NB4 (cell line): ENCODE measurements around the gene TM9SF3.

ENCODE experiments used
- DNase-seq: peaks from one replicate; pipeline ENCODE4 v3.0.0; 2010; ENCODE audit warnings: low read depth
- H3K4me3 ChIP-seq: one replicate; pipeline ENCODE4 v1.5.1; 2011; ENCODE audit warnings: mild to moderate bottlenecking, low read depth, low read length, moderate library complexity
- CTCF ChIP-seq: IDR thresholded peaks from one replicate; pipeline ENCODE4 v1.5.1; 2012; ENCODE audit warnings: low read depth, low read length
- MAX ChIP-seq: IDR thresholded peaks from 2 replicates; pipeline ENCODE4 v1.6.1; 2011; ENCODE audit warnings: low read depth, low read length
- MYC ChIP-seq: IDR thresholded peaks from 2 replicates; pipeline ENCODE4 v1.6.1; 2011; ENCODE audit warnings: low read depth, low read length
- POLR2A ChIP-seq: IDR thresholded peaks from 2 replicates; pipeline ENCODE4 v1.6.1; 2011; ENCODE audit warnings: mild to moderate bottlenecking; ENCODE audit not compliant: insufficient read length; ENCODE audit errors: extremely low read depth

TM9SF3 gene

GRCh38 chr10:96608805-96609204 lies 22.0 kb upstream of the TM9SF3 start:
- H3K4me3 ChIP-seq: no peak overlapping the region
- TF ChIP-seq MAX (no peak), CTCF (no peak), POLR2A (no peak), MYC (no peak)
- no peak for DNase-seq

- TF ChIP-seq CTCF (no peak), POLR2A (no peak), MAX (no peak), MYC (no peak)
- no peak overlapping the region for H3K4me3 ChIP-seq
- DNase-seq: no peak
Measured at GRCh38 chr10:96608262-96608661, 21.4 kb upstream of the TM9SF3 start.

GRCh38 chr10:96606946-96607345 lies 20.1 kb upstream of the TM9SF3 start:
- TF ChIP-seq POLR2A: no peak
- no peak for TF ChIP-seq MAX
- no peak for TF ChIP-seq MYC
- TF ChIP-seq CTCF: no peak
- no peak overlapping the region for H3K4me3 ChIP-seq
- no peak for DNase-seq

- no peak overlapping the region for H3K4me3 ChIP-seq
- no peak for DNase-seq
- TF ChIP-seq MAX (no peak), POLR2A (no peak), MYC (no peak), CTCF (no peak)
Measured at GRCh38 chr10:96606216-96606615, 19.4 kb upstream of the TM9SF3 start.

- TF ChIP-seq CTCF (no peak), POLR2A (no peak), MAX (no peak), MYC (no peak)
- no peak for DNase-seq
- H3K4me3 ChIP-seq: no peak overlapping the region
Measured at GRCh38 chr10:96600337-96600736, 13.5 kb upstream of the TM9SF3 start.

GRCh38 chr10:96598846-96599245 lies 12.0 kb upstream of the TM9SF3 start:
- DNase-seq: no peak
- TF ChIP-seq MAX (no peak), MYC (no peak), POLR2A (no peak), CTCF (no peak)
- no peak overlapping the region for H3K4me3 ChIP-seq
